SJCRH30 (cell line): ENCODE measurements around the gene FLNB. TPM values are rescaled to one million over a fixed set of nuclear protein-coding genes. Genes with fewer than 3 reads are reported as not detected.

ENCODE experiments used
- DNase-seq, 2 experiments: peaks; one replicate each; pipeline ENCODE4 v3.0.0-alpha.2; 2015 to 2020
- H3K27ac ChIP-seq: fragments of 250-450 bp; sonication (Bioruptor Pico); 2 replicates; pipeline ENCODE4 v1.5.1; 2020; ENCODE audit warnings: mild to moderate bottlenecking, moderate library complexity
- H3K27me3 ChIP-seq: fragments of 250-450 bp; sonication (Bioruptor Pico); 2 replicates; pipeline ENCODE4 v1.5.1; 2020; ENCODE audit warnings: mild to moderate bottlenecking, moderate library complexity
- H3K36me3 ChIP-seq: fragments of 250-450 bp; sonication (Bioruptor Pico); 2 replicates; pipeline ENCODE4 v1.5.1; 2020; ENCODE audit warnings: mild to moderate bottlenecking, moderate library complexity
- H3K4me1 ChIP-seq: fragments of 250-450 bp; sonication (Bioruptor Pico); 2 replicates; pipeline ENCODE4 v1.5.1; 2020; ENCODE audit warnings: mild to moderate bottlenecking, moderate library complexity
- H3K4me3 ChIP-seq: fragments of 250-450 bp; sonication (Bioruptor Pico); 2 replicates; pipeline ENCODE4 v1.5.1; 2020; ENCODE audit warnings: mild to moderate bottlenecking, moderate library complexity
- H3K9me3 ChIP-seq: fragments of 250-450 bp; sonication (Bioruptor Pico); replicated peaks from 2 replicates; pipeline ENCODE4 v1.5.1; 2020; ENCODE audit warnings: mild to moderate bottlenecking, moderate library complexity
- total RNA-seq: library from RNA; depleted of rRNA; stranded (reverse); fragments of >200 nt; shearing (Covaris generic); gene quantifications from 2 replicates; pipeline ENCODE4 v1.2.3, GENCODE V29; 2014

The FLNB gene
- total RNA-seq, 1 experiment from 2014 or later: 22.5 TPM

GRCh38 chr3:58112185-58112535, 103.9 kb downstream of the FLNB start:
- Histone ChIP-seq H3K27ac (no peak overlapping the region), H3K9me3 (no peaks in the 10 kb centered on the region), H3K4me3 (no peak overlapping the region), H3K4me1 (no peaks in the 10 kb centered on the region), H3K27me3 (no peaks in the 10 kb centered on the region), H3K36me3 (no peaks in the 10 kb centered on the region)
- DNase-seq: no peak

- Histone ChIP-seq H3K36me3 (no peaks in the 10 kb centered on the region), H3K27me3 (no peaks in the 10 kb centered on the region)
- no peak for DNase-seq
Observed at GRCh38 chr3:58115175-58115574, 107.0 kb downstream of the FLNB start.

GRCh38 chr3:58116161-58116955, 108.1 kb downstream of the FLNB start:
- Histone ChIP-seq H3K36me3 (no peaks in the 10 kb centered on the region), H3K27ac (no peak overlapping the region), H3K4me1 (no peaks in the 10 kb centered on the region), H3K4me3 (no peak overlapping the region), H3K27me3 (no peaks in the 10 kb centered on the region), H3K9me3 (no peaks in the 10 kb centered on the region)
- DNase-seq: no peak

More at GRCh38 chr3:58115175-58115574, 107.0 kb downstream of the FLNB start:
- H3K4me1 ChIP-seq: no peaks in the 10 kb centered on the region
- H3K27ac ChIP-seq: no peak overlapping the region
- H3K9me3 ChIP-seq: no peaks in the 10 kb centered on the region
- no peak overlapping the region for H3K4me3 ChIP-seq

GRCh38 chr3:58116985-58117384, 108.8 kb downstream of the FLNB start:
- Histone ChIP-seq H3K9me3 (no peaks in the 10 kb centered on the region), H3K4me3 (no peak overlapping the region), H3K27me3 (no peaks in the 10 kb centered on the region), H3K36me3 (no peaks in the 10 kb centered on the region), H3K4me1 (no peaks in the 10 kb centered on the region), H3K27ac (no peak overlapping the region)
- no peak for DNase-seq

- DNase-seq: no peak
- Histone ChIP-seq H3K4me3 (no peak overlapping the region), H3K27me3 (no peaks in the 10 kb centered on the region), H3K36me3 (no peaks in the 10 kb centered on the region), H3K4me1 (no peaks in the 10 kb centered on the region), H3K27ac (no peak overlapping the region), H3K9me3 (no peaks in the 10 kb centered on the region)
Observed at GRCh38 chr3:58117561-58118181, 109.4 kb downstream of the FLNB start.

GRCh38 chr3:58119186-58119585, 111.0 kb downstream of the FLNB start:
- Histone ChIP-seq H3K27ac (no peak overlapping the region), H3K27me3 (no peaks in the 10 kb centered on the region), H3K9me3 (no peaks in the 10 kb centered on the region), H3K36me3 (no peaks in the 10 kb centered on the region), H3K4me3 (no peak overlapping the region), H3K4me1 (no peaks in the 10 kb centered on the region)
- no peak for DNase-seq

GRCh38 chr3:58120075-58120812, 112.0 kb downstream of the FLNB start:
- no peaks in the 10 kb centered on the region for H3K27me3 ChIP-seq
- H3K36me3 ChIP-seq: no peaks in the 10 kb centered on the region
- no peak overlapping the region for H3K27ac ChIP-seq

GRCh38 chr3:58121183-58121582, 113.0 kb downstream of the FLNB start:
- no peak overlapping the region for H3K4me3 ChIP-seq
- no peaks in the 10 kb centered on the region for H3K9me3 ChIP-seq
- H3K27me3 ChIP-seq: no peaks in the 10 kb centered on the region
- no peak for DNase-seq
- no peak overlapping the region for H3K27ac ChIP-seq
- H3K4me1 ChIP-seq: no peaks in the 10 kb centered on the region
- H3K36me3 ChIP-seq: no peaks in the 10 kb centered on the region

More at GRCh38 chr3:58120075-58120812, 112.0 kb downstream of the FLNB start:
- no peak for DNase-seq
- H3K4me1 ChIP-seq: no peaks in the 10 kb centered on the region
- H3K9me3 ChIP-seq: no peaks in the 10 kb centered on the region
- no peak overlapping the region for H3K4me3 ChIP-seq

GRCh38 chr3:58122936-58123700, 114.9 kb downstream of the FLNB start:
- Histone ChIP-seq H3K4me1 (no peaks in the 10 kb centered on the region), H3K27ac (no peak overlapping the region), H3K36me3 (no peaks in the 10 kb centered on the region), H3K4me3 (no peak overlapping the region), H3K9me3 (no peaks in the 10 kb centered on the region), H3K27me3 (no peaks in the 10 kb centered on the region)
- no peak for DNase-seq

- Histone ChIP-seq H3K27ac (no peak overlapping the region), H3K36me3 (no peaks in the 10 kb centered on the region), H3K9me3 (no peaks in the 10 kb centered on the region), H3K4me3 (no peak overlapping the region), H3K4me1 (no peaks in the 10 kb centered on the region), H3K27me3 (no peaks in the 10 kb centered on the region)
- DNase-seq: no peak
Observed at GRCh38 chr3:58124387-58124786, 116.2 kb downstream of the FLNB start.

- no peaks in the 10 kb centered on the region for H3K36me3 ChIP-seq
Observed at GRCh38 chr3:58129041-58129770, 121.0 kb downstream of the FLNB start.

GRCh38 chr3:58130591-58130990, 122.4 kb downstream of the FLNB start:
- no peak for DNase-seq
- Histone ChIP-seq H3K36me3 (no peaks in the 10 kb centered on the region), H3K4me3 (no peak overlapping the region)

More at GRCh38 chr3:58129041-58129770, 121.0 kb downstream of the FLNB start:
- no peaks in the 10 kb centered on the region for H3K9me3 ChIP-seq
- H3K27me3 ChIP-seq: no peaks in the 10 kb centered on the region
- H3K4me1 ChIP-seq: no peaks in the 10 kb centered on the region
- no peak overlapping the region for H3K27ac ChIP-seq
- no peak overlapping the region for H3K4me3 ChIP-seq
- DNase-seq: no peak

GRCh38 chr3:58131101-58131825, 123.0 kb downstream of the FLNB start:
- H3K27me3 ChIP-seq: no peaks in the 10 kb centered on the region
- no peaks in the 10 kb centered on the region for H3K4me1 ChIP-seq
- H3K4me3 ChIP-seq: no peak overlapping the region
- H3K9me3 ChIP-seq: no peaks in the 10 kb centered on the region
- H3K36me3 ChIP-seq: no peaks in the 10 kb centered on the region
- no peak overlapping the region for H3K27ac ChIP-seq
- no peak for DNase-seq

More at GRCh38 chr3:58130591-58130990, 122.4 kb downstream of the FLNB start:
- H3K27me3 ChIP-seq: no peaks in the 10 kb centered on the region
- H3K4me1 ChIP-seq: no peaks in the 10 kb centered on the region
- H3K9me3 ChIP-seq: no peaks in the 10 kb centered on the region
- H3K27ac ChIP-seq: no peak overlapping the region
